Endothelial cell of umbilical vein (primary cell): ENCODE results near the gene TAF4B.

ENCODE experiments used
- FOS ChIP-seq: IDR thresholded peaks from 2 replicates; pipeline ENCODE4 v1.6.1; 2011; ENCODE audit warnings: mild to moderate bottlenecking, low read length, moderate library complexity, borderline replicate concordance; ENCODE audit not compliant: insufficient read depth
- JUN ChIP-seq: IDR thresholded peaks from 2 replicates; pipeline ENCODE4 v1.6.1; 2011; ENCODE audit warnings: borderline replicate concordance, low read depth; ENCODE audit not compliant: insufficient read length, insufficient read depth
- MAX ChIP-seq: IDR thresholded peaks from 2 replicates; pipeline ENCODE4 v1.6.1; 2011; ENCODE audit not compliant: insufficient read depth, insufficient read length
- MYC ChIP-seq: IDR thresholded peaks from one replicate; pipeline ENCODE4 v1.6.1; 2011; ENCODE audit warnings: mild to moderate bottlenecking, low read depth, low read length
- POLR2A ChIP-seq: IDR thresholded peaks from 2 replicates; pipeline ENCODE4 v1.6.1; 2012; ENCODE audit warnings: low read depth, mild to moderate bottlenecking, control low read depth, low read length
- POLR2AphosphoS5 ChIP-seq: IDR thresholded peaks from 2 replicates; pipeline ENCODE4 v1.6.1; 2012; ENCODE audit warnings: low read depth, mild to moderate bottlenecking, control low read depth, low read length, moderate library complexity; ENCODE audit not compliant: insufficient read depth
- TF ChIP-seq, protein P1 (sequence below), 2 donors: IDR thresholded peaks; 1 replicate in 1 of 2; 2 replicates in 1 of 2; pipeline ENCODE4 v1.5.1; 2011; ENCODE audit warnings: low read length in 2 of 2, mild to moderate bottlenecking in 2 of 2, moderate library complexity in 2 of 2, control low read depth in 1 of 2, inconsistent platforms in 1 of 2, low read depth in 1 of 2; ENCODE audit not compliant: insufficient read depth in 1 of 2; ENCODE audit errors: extremely low read depth in 1 of 2

- no peak for TF ChIP-seq JUN
- TF ChIP-seq, protein P1, sequence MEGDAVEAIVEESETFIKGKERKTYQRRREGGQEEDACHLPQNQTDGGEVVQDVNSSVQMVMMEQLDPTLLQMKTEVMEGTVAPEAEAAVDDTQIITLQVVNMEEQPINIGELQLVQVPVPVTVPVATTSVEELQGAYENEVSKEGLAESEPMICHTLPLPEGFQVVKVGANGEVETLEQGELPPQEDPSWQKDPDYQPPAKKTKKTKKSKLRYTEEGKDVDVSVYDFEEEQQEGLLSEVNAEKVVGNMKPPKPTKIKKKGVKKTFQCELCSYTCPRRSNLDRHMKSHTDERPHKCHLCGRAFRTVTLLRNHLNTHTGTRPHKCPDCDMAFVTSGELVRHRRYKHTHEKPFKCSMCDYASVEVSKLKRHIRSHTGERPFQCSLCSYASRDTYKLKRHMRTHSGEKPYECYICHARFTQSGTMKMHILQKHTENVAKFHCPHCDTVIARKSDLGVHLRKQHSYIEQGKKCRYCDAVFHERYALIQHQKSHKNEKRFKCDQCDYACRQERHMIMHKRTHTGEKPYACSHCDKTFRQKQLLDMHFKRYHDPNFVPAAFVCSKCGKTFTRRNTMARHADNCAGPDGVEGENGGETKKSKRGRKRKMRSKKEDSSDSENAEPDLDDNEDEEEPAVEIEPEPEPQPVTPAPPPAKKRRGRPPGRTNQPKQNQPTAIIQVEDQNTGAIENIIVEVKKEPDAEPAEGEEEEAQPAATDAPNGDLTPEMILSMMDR (IDR thresholded peaks at IDR 0.05; ENCODE audit: extremely low read depth in 1 of 2, insufficient read depth in 1 of 2, low read depth in 1 of 2, low read length in 2 of 2): no peak
- no peak for TF ChIP-seq MAX
- no peak for TF ChIP-seq MYC
- no peak for TF ChIP-seq POLR2A
- TF ChIP-seq POLR2AphosphoS5: no peak
- TF ChIP-seq FOS: no peak
Measured at GRCh38 chr18:26267357-26267930, 41.2 kb downstream of the TAF4B start.
